Left renal pelvis (tissue), 4 donors: ENCODE data around the gene MRPL55. TPM values are rescaled to one million over a fixed set of nuclear protein-coding genes. Genes with fewer than 3 reads are reported as not detected.

Experiments used
- DNase-seq, 4 donors: peaks; one replicate each; pipeline ENCODE4 v3.0.0-alpha.2; 2013; ENCODE audit warnings: low read depth in 4 of 4, low spot score in 3 of 4
- polyA plus RNA-seq, 4 donors: library from polyadenylated mRNA; unstranded; fragments of 120-200 nt; gene quantifications; one replicate each; pipeline ENCODE4 v1.2.1, GENCODE V29; 2013; ENCODE audit not compliant: insufficient read length in 4 of 4

MRPL55 gene
- polyA plus RNA-seq, 4 donors = 35.2 to 56.0 (median 39.1) TPM

GRCh38 chr1:228102791-228103620 is 6.1 kb downstream of the MRPL55 start, which contains the start of gene C1orf35:
C1orf35 (minus strand) TSS chr1:228103325; CDS start chr1:228103227, 98 bp downstream.
- peak; percentile 83 to 89 (median 86) for DNase-seq

GRCh38 chr1:228101994-228102790 is 6.9 kb downstream of the MRPL55 start:
- no peak for DNase-seq

DNA sequence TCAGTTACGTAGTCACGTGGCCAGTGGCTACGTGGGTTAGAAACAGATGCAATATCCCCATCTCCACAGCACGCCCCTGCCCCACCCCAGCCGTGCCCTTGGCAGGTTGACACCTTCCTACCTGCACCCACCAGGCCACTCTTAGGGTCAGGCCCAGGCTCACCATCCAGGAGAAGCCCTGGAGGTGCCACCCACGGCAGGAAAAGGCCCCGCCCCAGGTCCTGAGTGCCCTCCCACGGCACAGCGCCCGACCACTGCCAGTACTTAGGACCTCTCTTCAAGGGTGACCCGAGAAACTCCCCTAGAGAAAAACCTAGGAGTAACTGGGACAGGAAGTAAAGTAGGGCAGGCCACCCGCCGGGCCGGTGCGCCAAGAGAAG is 7.5 kb downstream of the MRPL55 start:
- DNase-seq = no peak

- no peak for DNase-seq
Observed at GRCh38 chr1:228100822-228101613, 8.1 kb downstream of the MRPL55 start.

DNA sequence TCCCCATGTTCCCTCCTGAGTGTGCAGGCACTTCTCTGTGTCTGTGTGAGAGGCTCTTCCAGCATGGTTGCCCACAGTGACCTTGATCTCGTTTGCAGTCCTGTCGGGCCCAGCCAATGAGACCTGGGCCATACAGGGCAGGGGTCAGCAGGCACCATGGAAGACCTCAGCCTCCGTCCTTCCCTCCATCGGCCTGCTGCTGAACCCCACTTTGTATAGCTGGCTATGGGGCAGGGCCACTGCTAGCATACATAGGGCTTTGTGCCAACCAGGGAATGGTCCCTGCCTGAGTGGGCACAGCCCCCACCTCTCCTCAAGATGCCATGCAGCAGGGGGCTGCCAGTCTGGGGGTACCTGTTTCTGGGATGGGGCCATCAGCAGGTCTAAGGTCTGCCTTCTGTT is 9.8 kb downstream of the MRPL55 start:
- DNase-seq = no peak

DNA sequence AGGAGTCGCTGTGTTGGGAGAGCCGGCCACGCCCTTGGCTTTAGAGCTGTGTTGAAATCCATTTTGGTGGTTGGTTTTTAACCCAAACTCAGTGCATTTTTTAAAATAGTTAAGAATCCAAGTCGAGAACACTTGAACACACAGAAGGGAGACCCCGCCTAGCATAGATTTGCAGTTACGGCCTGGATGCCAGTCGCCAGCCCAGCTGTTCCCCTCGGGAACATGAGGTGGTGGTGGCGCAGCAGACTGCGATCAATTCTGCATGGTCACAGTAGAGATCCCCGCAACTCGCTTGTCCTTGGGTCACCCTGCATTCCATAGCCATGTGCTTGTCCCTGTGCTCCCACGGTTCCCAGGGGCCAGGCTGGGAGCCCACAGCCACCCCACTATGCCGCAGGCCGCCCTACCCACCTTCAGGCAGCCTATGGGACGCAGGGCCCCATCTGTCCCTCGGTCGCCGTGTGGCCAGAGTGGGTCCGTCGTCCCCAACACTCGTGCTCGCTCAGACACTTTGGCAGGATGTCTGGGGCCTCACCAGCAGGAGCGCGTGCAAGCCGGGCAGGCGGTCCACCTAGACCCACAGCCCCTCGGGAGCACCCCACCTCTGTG is 10.7 kb downstream of the MRPL55 start:
- no peak for DNase-seq

DNA sequence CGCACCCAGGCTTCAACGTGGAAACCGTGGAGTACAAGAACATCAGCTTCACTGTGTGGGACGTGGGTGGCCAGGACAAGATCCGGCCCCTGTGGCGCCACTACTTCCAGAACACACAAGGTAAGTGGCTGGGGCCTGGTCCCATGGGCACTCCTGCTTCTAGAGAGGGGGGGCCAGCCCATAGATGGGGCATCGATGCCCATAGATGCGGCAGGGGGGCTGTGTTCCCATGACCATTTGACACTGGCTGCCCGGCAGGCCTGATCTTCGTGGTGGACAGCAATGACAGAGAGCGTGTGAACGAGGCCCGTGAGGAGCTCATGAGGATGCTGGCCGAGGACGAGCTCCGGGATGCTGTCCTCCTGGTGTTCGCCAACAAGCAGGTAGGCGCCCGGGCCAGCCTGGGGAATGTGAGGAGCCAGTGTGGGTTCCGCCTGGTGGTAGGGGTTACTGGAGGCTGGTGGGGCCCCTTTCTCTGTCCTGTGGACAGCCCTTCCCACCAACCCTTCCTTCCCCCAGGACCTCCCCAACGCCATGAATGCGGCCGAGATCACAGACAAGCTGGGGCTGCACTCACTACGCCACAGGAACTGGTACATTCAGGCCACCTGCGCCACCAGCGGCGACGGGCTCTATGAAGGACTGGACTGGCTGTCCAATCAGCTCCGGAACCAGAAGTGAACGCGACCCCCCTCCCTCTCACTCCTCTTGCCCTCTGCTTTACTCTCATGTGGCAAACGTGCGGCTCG is 11.6 kb downstream of the MRPL55 start:
- DNase-seq = no peak

GRCh38 chr1:228096416-228097332 is 12.4 kb downstream of the MRPL55 start:
- DNase-seq = no peak

- DNase-seq = no peak
Observed at GRCh38 chr1:228095938-228096337, 13.2 kb downstream of the MRPL55 start.

- DNase-seq = no peak
Observed at GRCh38 chr1:228095161-228095560, 13.9 kb downstream of the MRPL55 start.

GRCh38 chr1:228094432-228095016 is 14.6 kb downstream of the MRPL55 start:
- no peak for DNase-seq

GRCh38 chr1:228093050-228093906 is 15.8 kb downstream of the MRPL55 start:
- no peak for DNase-seq

DNA sequence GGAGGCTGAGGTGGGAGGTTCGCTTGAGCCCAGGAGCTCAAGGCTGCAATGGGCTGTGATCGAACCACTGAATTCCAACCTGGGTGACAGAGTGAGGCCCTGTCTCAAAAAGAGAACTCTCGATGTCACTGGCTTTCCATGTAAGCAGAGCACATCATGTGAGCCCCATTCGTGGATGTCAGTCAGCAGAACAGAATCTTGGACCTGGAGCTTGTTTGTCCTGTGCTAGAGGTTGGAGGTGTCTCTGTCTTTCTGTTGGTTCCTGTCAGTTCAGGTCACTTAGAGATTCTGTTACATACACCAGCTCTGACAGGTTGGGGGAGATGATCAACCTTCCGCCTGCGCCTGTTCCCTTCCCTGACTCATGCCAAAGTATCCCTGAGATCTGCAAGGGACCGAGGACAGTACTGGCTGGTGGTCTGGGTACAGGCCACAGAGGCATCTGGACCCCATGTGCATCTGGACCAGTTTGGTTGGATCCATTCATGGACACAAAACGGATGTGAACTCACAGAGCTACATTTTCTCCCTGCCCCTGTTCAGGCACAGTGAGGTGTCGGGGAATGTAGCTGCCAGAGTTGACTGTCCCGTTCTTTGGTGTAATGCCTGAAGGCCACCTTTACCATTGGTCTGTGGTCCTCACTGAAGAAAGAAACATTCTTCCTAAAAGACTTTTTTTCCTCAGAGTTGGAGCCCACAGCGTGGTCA is 16.6 kb downstream of the MRPL55 start:
- no peak for DNase-seq

GRCh38 chr1:228091084-228091483 is 18.0 kb downstream of the MRPL55 start:
- no peak for DNase-seq

GRCh38 chr1:228090613-228091081 is 18.5 kb downstream of the MRPL55 start:
- DNase-seq = no peak

GRCh38 chr1:228089519-228090380 is 19.3 kb downstream of the MRPL55 start:
- DNase-seq = no peak
